ENCODE measurements around the gene STX2.
A peak's percentile ranks its signal among the peaks of the same experiment; 100 is the strongest.

DNA sequence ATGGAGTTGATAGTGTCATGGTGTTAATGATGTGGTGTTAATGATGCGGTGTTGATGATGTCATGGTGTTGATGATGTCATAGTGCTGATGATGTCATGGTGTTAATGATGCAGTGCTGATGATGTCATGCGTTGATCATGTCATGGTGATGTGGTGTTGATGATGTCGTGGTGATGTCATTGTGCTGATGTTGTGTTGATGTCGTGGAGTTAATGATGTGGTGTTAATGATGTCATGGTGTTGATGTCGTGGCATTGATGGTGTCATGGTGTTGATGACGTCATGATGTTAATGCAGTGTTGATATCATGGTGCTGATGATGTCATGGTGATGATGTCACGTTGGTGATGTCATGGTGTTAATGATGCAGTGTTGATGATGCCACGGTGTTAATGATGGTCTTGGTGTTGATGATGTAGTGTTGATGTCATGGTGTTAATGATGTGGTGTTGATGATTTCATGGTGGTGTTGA is 73.8 kb downstream of the STX2 start:
- no peak for TF ChIP-seq RNF2 (IDR thresholded peaks at IDR 0.05; ENCODE audit: borderline replicate concordance, low read depth)
- TF ChIP-seq POLR2A (IDR thresholded peaks at IDR 0.05; ENCODE audit: low read length) = no peak
- no peak for TF ChIP-seq FOSL2 (IDR thresholded peaks at IDR 0.05)
- peak; percentile 78; the same call in 1 of the 2 replicates for TF ChIP-seq FOSL2 (CRISPR knock-in tag; IDR thresholded peaks at IDR 0.05)
- TF ChIP-seq, protein P1, sequence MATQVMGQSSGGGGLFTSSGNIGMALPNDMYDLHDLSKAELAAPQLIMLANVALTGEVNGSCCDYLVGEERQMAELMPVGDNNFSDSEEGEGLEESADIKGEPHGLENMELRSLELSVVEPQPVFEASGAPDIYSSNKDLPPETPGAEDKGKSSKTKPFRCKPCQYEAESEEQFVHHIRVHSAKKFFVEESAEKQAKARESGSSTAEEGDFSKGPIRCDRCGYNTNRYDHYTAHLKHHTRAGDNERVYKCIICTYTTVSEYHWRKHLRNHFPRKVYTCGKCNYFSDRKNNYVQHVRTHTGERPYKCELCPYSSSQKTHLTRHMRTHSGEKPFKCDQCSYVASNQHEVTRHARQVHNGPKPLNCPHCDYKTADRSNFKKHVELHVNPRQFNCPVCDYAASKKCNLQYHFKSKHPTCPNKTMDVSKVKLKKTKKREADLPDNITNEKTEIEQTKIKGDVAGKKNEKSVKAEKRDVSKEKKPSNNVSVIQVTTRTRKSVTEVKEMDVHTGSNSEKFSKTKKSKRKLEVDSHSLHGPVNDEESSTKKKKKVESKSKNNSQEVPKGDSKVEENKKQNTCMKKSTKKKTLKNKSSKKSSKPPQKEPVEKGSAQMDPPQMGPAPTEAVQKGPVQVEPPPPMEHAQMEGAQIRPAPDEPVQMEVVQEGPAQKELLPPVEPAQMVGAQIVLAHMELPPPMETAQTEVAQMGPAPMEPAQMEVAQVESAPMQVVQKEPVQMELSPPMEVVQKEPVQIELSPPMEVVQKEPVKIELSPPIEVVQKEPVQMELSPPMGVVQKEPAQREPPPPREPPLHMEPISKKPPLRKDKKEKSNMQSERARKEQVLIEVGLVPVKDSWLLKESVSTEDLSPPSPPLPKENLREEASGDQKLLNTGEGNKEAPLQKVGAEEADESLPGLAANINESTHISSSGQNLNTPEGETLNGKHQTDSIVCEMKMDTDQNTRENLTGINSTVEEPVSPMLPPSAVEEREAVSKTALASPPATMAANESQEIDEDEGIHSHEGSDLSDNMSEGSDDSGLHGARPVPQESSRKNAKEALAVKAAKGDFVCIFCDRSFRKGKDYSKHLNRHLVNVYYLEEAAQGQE (IDR thresholded peaks at IDR 0.05) = no peak
- TF ChIP-seq, protein P2, sequence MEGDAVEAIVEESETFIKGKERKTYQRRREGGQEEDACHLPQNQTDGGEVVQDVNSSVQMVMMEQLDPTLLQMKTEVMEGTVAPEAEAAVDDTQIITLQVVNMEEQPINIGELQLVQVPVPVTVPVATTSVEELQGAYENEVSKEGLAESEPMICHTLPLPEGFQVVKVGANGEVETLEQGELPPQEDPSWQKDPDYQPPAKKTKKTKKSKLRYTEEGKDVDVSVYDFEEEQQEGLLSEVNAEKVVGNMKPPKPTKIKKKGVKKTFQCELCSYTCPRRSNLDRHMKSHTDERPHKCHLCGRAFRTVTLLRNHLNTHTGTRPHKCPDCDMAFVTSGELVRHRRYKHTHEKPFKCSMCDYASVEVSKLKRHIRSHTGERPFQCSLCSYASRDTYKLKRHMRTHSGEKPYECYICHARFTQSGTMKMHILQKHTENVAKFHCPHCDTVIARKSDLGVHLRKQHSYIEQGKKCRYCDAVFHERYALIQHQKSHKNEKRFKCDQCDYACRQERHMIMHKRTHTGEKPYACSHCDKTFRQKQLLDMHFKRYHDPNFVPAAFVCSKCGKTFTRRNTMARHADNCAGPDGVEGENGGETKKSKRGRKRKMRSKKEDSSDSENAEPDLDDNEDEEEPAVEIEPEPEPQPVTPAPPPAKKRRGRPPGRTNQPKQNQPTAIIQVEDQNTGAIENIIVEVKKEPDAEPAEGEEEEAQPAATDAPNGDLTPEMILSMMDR (IDR thresholded peaks at IDR 0.05) = no peak
- no peak for TF ChIP-seq EHMT2 (IDR thresholded peaks at IDR 0.05; ENCODE audit: low read depth)
- no peak for TF ChIP-seq RFX5 (IDR thresholded peaks at IDR 0.05)
- no peak for TF ChIP-seq FOXS1 (CRISPR knock-in tag; IDR thresholded peaks at IDR 0.05)
- no peak for TF ChIP-seq EP300 (IDR thresholded peaks at IDR 0.05)
- TF ChIP-seq CEBPB (IDR thresholded peaks at IDR 0.05) = no peak
- TF ChIP-seq, protein P3, sequence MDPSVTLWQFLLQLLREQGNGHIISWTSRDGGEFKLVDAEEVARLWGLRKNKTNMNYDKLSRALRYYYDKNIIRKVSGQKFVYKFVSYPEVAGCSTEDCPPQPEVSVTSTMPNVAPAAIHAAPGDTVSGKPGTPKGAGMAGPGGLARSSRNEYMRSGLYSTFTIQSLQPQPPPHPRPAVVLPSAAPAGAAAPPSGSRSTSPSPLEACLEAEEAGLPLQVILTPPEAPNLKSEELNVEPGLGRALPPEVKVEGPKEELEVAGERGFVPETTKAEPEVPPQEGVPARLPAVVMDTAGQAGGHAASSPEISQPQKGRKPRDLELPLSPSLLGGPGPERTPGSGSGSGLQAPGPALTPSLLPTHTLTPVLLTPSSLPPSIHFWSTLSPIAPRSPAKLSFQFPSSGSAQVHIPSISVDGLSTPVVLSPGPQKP (IDR thresholded peaks at IDR 0.05; ENCODE audit: low read depth, low read length) = no peak

All from A549 (cell line).